ENCODE results near the gene PLAC8L1.

The PLAC8L1 gene

DNA sequence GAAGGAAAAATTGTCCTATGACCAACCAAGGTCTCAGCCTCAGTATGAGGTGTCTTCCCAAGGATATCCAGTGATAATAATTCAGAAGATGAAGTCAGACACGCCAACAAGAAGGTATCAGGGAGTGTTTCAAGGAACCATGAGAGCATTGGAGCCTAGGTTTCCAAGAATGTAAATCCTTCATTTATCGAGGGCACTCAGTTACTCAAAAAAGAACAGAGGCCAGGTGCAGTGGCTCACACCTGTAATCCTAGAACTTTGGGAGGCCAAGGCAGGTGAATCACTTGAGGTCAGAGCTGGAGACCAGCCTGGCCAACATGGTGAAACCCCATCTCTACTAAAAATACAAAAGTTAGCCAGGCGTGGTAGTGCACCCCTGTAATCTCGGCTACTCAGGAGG lies 70.8 kb downstream of the PLAC8L1 start:
- no peaks in the 10 kb centered on the region for H3K4me1 ChIP-seq (ENCODE audit: insufficient read depth, insufficient read length)
- no peaks in the 10 kb centered on the region for H3K9me3 ChIP-seq (ENCODE audit: insufficient read depth, low read length)
- DNase-seq (ENCODE audit: low read depth, low spot score), result no peak
- no peaks in the 10 kb centered on the region for H3K36me3 ChIP-seq (ENCODE audit: insufficient read depth, insufficient read length, low read length)
- TF ChIP-seq YY1 (IDR thresholded peaks at IDR 0.05; ENCODE audit: insufficient read depth, insufficient read length) (no peak), ZNF274 (IDR thresholded peaks at IDR 0.05; ENCODE audit: low read depth, low read length) (no peak), SUZ12 (IDR thresholded peaks at IDR 0.05; ENCODE audit: extremely low read depth, insufficient read depth, insufficient read length) (no peak)
- no peak overlapping the region for H3K9ac ChIP-seq (ENCODE audit: insufficient read length, low read depth)
- H3K27me3 ChIP-seq (ENCODE audit: insufficient read depth, insufficient read length), result no peaks in the 10 kb centered on the region
- H3K4me3 ChIP-seq (ENCODE audit: insufficient read length, low read depth), result no peak overlapping the region
